ENCODE data around the gene MROH7. TPM values are rescaled to one million over a fixed set of nuclear protein-coding genes. Genes with fewer than 3 reads are reported as not detected.

MROH7 gene
- polyA plus RNA-seq, 1 donor from 2014 or later, result not detected

- H3K4me2 ChIP-seq (ENCODE audit: low read length), result no peak overlapping the region
- no peak overlapping the region for H2AFZ ChIP-seq (ENCODE audit: low read depth, low read length)
- H4K20me1 ChIP-seq (ENCODE audit: insufficient read depth), result no peaks in the 10 kb centered on the region
- H3K9me2 ChIP-seq (ENCODE audit: insufficient read depth, low read length), result no peaks in the 10 kb centered on the region
- H3K9me3 ChIP-seq (ENCODE audit: low read length), result no peaks in the 10 kb centered on the region
- H3K36me3 ChIP-seq (ENCODE audit: insufficient read depth, low read length), result no peaks in the 10 kb centered on the region
- H3K4me3 ChIP-seq (ENCODE audit: low read length), result no peak overlapping the region
- H3K27me3 ChIP-seq (ENCODE audit: insufficient read depth, low read depth, low read length), result no peaks in the 10 kb centered on the region
- H3K9ac ChIP-seq (ENCODE audit: low read length), result no peak overlapping the region
- no peaks in the 10 kb centered on the region for H3F3A ChIP-seq (ENCODE audit: insufficient read depth, low read length, poor library complexity, severe bottlenecking)
- no peaks in the 10 kb centered on the region for H3K79me2 ChIP-seq (replicated peaks; ENCODE audit: insufficient read depth, low read length)
- no peak for TF ChIP-seq REST (IDR thresholded peaks at IDR 0.05; ENCODE audit: borderline replicate concordance)
- no peak for TF ChIP-seq TAF1 (IDR thresholded peaks at IDR 0.05; ENCODE audit: low read depth)
- TF ChIP-seq CTCF (IDR thresholded peaks at IDR 0.05; ENCODE audit: poor library complexity, severe bottlenecking), result no peak
- TF ChIP-seq EZH2 (IDR thresholded peaks at IDR 0.05; ENCODE audit: borderline replicate concordance, insufficient read depth, low read length, poor library complexity, severe bottlenecking), result no peak
- TF ChIP-seq RAD21 (conservative IDR thresholded peaks at IDR 0.05), result no peak
- TF ChIP-seq MXI1 (conservative IDR thresholded peaks at IDR 0.05; ENCODE audit: poor library complexity, severe bottlenecking), result no peak
- no peak for TF ChIP-seq SMC3 (conservative IDR thresholded peaks at IDR 0.05; ENCODE audit: poor library complexity)
- TF ChIP-seq POLR2AphosphoS5 (IDR thresholded peaks at IDR 0.05), result no peak
- no peak for TF ChIP-seq EP300 (conservative IDR thresholded peaks at IDR 0.05; ENCODE audit: poor library complexity, severe bottlenecking)
- no peak overlapping the region for H3K27ac ChIP-seq (ENCODE audit: low read length)
Observed at GRCh38 chr1:54698346-54698745, 56.8 kb downstream of the MROH7 start.

GRCh38 chr1:54699936-54700525 lies 58.4 kb downstream of the MROH7 start:
- H4K20me1 ChIP-seq (ENCODE audit: insufficient read depth), result no peaks in the 10 kb centered on the region
- TF ChIP-seq REST (IDR thresholded peaks at IDR 0.05; ENCODE audit: borderline replicate concordance) (no peak), POLR2AphosphoS5 (IDR thresholded peaks at IDR 0.05) (no peak), MXI1 (conservative IDR thresholded peaks at IDR 0.05; ENCODE audit: poor library complexity, severe bottlenecking) (no peak), EP300 (conservative IDR thresholded peaks at IDR 0.05; ENCODE audit: poor library complexity, severe bottlenecking) (no peak), TAF1 (IDR thresholded peaks at IDR 0.05; ENCODE audit: low read depth) (no peak), SMC3 (conservative IDR thresholded peaks at IDR 0.05; ENCODE audit: poor library complexity) (no peak), CTCF (IDR thresholded peaks at IDR 0.05; ENCODE audit: poor library complexity, severe bottlenecking) (no peak), RAD21 (conservative IDR thresholded peaks at IDR 0.05) (no peak), EZH2 (IDR thresholded peaks at IDR 0.05; ENCODE audit: borderline replicate concordance, insufficient read depth, low read length, poor library complexity, severe bottlenecking) (no peak)
- no peak overlapping the region for H3K4me2 ChIP-seq (ENCODE audit: low read length)
- H3K36me3 ChIP-seq (ENCODE audit: insufficient read depth, low read length), result no peaks in the 10 kb centered on the region
- H3K9me2 ChIP-seq (ENCODE audit: insufficient read depth, low read length), result no peaks in the 10 kb centered on the region
- no peaks in the 10 kb centered on the region for H3F3A ChIP-seq (ENCODE audit: insufficient read depth, low read length, poor library complexity, severe bottlenecking)
- no peaks in the 10 kb centered on the region for H3K9me3 ChIP-seq (ENCODE audit: low read length)
- no peak overlapping the region for H3K27ac ChIP-seq (ENCODE audit: low read length)
- no peak overlapping the region for H3K4me3 ChIP-seq (ENCODE audit: low read length)
- no peak overlapping the region for H2AFZ ChIP-seq (ENCODE audit: low read depth, low read length)
- no peaks in the 10 kb centered on the region for H3K79me2 ChIP-seq (replicated peaks; ENCODE audit: insufficient read depth, low read length)
- H3K27me3 ChIP-seq (ENCODE audit: insufficient read depth, low read depth, low read length), result no peaks in the 10 kb centered on the region
- H3K9ac ChIP-seq (ENCODE audit: low read length), result no peak overlapping the region

All from neural cell (in vitro differentiated cells).